Uterus (tissue), 4 donors: ENCODE results near the gene METAP2. TPM values are rescaled to one million over a fixed set of nuclear protein-coding genes. Genes with fewer than 3 reads are reported as not detected.
"Not testable (repeated sequence)": the region's sequence is repeated elsewhere in the genome, so short reads cannot be mapped to it uniquely, and the experiment has no call there.

ENCODE experiments used
- DNase-seq, 2 donors: peaks; one replicate each; pipeline ENCODE4 v3.0.0-alpha.2; 2019 to 2020
- H3K27ac ChIP-seq, 2 donors: fragments of 200-600 bp; sonication (generic); 1 replicate in 1 of 2; 2 replicates in 1 of 2; pipeline ENCODE4 v1.5.1; 2016 to 2018
- H3K27me3 ChIP-seq, 2 donors: fragments of 200-600 bp; sonication (generic); one replicate each; pipeline ENCODE4 v1.5.1; 2018 to 2019; ENCODE audit warnings: control low read depth in 1 of 2
- H3K36me3 ChIP-seq, 2 donors: fragments of 200-600 bp; sonication (generic); one replicate each; pipeline ENCODE4 v1.5.1; 2019; ENCODE audit warnings: control low read depth in 1 of 2
- H3K4me1 ChIP-seq, 2 donors: fragments of 200-600 bp; sonication (generic); one replicate each; pipeline ENCODE4 v1.5.1; 2018 to 2019; ENCODE audit warnings: control low read depth in 1 of 2
- H3K4me3 ChIP-seq, 2 donors: fragments of 200-600 bp; sonication (generic); 1 replicate in 1 of 2; 2 replicates in 1 of 2; pipeline ENCODE4 v1.5.1; 2018 to 2019; ENCODE audit warnings: mild to moderate bottlenecking in 1 of 2
- H3K9me3 ChIP-seq, 2 donors: fragments of 200-600 bp; sonication (generic); one replicate each; pipeline ENCODE4 v1.5.1; 2019; ENCODE audit warnings: control low read depth in 1 of 2
- CTCF ChIP-seq, 4 experiments: fragments of 200-600 bp in 2 of 4; fragments of 450-650 bp in 2 of 4; sonication (generic) in 2 of 4; IDR thresholded peaks; one replicate each; pipeline ENCODE4 v1.5.1; 2016 to 2019; ENCODE audit warnings: antibody characterized with exemption in 4 of 4, mild to moderate bottlenecking in 2 of 4, moderate library complexity in 1 of 4
- POLR2A ChIP-seq, 2 donors: fragments of 450-650 bp; IDR thresholded peaks; one replicate each; pipeline ENCODE4 v1.6.1; 2016; ENCODE audit warnings: antibody characterized with exemption in 2 of 2, mild to moderate bottlenecking in 1 of 2, moderate library complexity in 1 of 2
- intact Hi-C: fragments of 100-400 bp; cut with DNase I; formaldehyde crosslinking; loops from one replicate; pipeline ENCODE4 v1.15.1; 2023; ENCODE audit warnings: low total_unique reads
- total RNA-seq, 4 donors: library from RNA; depleted of rRNA in 3 of 4; stranded (reverse); fragments of >200 nt in 3 of 4; gene quantifications; one replicate each; pipeline versions ENCODE4 v1.1.0 to v1.2.4, GENCODE V29; 2014 to 2023
- donor health status: DM: yes; HTN: yes; CAD: no.

The METAP2 gene
- total RNA-seq, 4 donors from 2014 or later = 25.9 to 544 (median 72.8) TPM

DNA sequence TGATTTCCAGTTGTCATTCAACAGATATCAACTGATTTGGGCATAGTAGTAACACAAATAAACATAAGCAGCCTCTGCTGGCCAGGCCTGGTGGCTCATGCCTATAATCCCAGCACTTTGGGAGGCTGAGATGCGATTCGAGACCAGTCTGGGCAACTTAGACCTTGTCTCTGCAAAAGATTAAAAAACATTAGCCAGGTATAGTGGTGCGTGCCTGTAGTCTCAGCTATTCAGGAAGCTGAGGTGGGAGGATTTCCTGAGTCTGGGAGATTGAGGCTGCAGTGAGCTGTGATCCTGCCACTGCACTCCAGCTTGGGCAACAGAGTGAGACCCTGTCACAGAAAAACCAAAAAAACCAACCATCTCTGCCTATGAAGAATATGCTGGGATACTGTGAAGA is 7.1 kb downstream of the METAP2 start:
- no peak for DNase-seq
- H3K4me1 ChIP-seq = peaks cover under 1 to 3% of the 10 kb centered on the region in 2 donors
- TF ChIP-seq POLR2A (IDR thresholded peaks at IDR 0.05) = no peak
- no peak for TF ChIP-seq CTCF (IDR thresholded peaks at IDR 0.05)
- H3K27me3 ChIP-seq = no peaks in the 10 kb centered on the region
- H3K36me3 ChIP-seq = no peaks in the 10 kb centered on the region
- H3K27ac ChIP-seq = no peak overlapping the region
- no peak overlapping the region for H3K4me3 ChIP-seq
- intact Hi-C loops = no loop called here
- H3K9me3 ChIP-seq = no peaks in the 10 kb centered on the region

GRCh38 chr12:95481888-95482287 is 7.9 kb downstream of the METAP2 start:
- Histone ChIP-seq H3K27me3 (no peaks in the 10 kb centered on the region), H3K9me3 (no peaks in the 10 kb centered on the region), H3K36me3 (no peaks in the 10 kb centered on the region), H3K4me1 (peaks cover 0 to 3% of the 10 kb centered on the region in 2 donors), H3K4me3 (no peak overlapping the region), H3K27ac (no peak overlapping the region)
- no peak for TF ChIP-seq CTCF (IDR thresholded peaks at IDR 0.05)
- no peak for TF ChIP-seq POLR2A (IDR thresholded peaks at IDR 0.05)
- DNase-seq = no peak
- intact Hi-C loops = no loop called here

GRCh38 chr12:95482564-95482963 is 8.6 kb downstream of the METAP2 start:
- H3K9me3 ChIP-seq, H3K27ac ChIP-seq, intact Hi-C loops, H3K4me1 ChIP-seq, H3K36me3 ChIP-seq, H3K27me3 ChIP-seq, H3K4me3 ChIP-seq, DNase-seq: not testable (repeated sequence)

GRCh38 chr12:95484524-95484923 is 10.6 kb downstream of the METAP2 start:
- Histone ChIP-seq H3K4me3 (no peak overlapping the region), H3K36me3 (no peaks in the 10 kb centered on the region), H3K4me1 (peaks cover 0 to 3% of the 10 kb centered on the region in 2 donors), H3K9me3 (no peaks in the 10 kb centered on the region), H3K27me3 (no peaks in the 10 kb centered on the region), H3K27ac (peak overlapping the region in 1 of 2 donors; percentile 1)
- TF ChIP-seq POLR2A (IDR thresholded peaks at IDR 0.05) (no peak), CTCF (IDR thresholded peaks at IDR 0.05) (no peak)
- intact Hi-C loops = no loop called here
- DNase-seq = no peak

DNA sequence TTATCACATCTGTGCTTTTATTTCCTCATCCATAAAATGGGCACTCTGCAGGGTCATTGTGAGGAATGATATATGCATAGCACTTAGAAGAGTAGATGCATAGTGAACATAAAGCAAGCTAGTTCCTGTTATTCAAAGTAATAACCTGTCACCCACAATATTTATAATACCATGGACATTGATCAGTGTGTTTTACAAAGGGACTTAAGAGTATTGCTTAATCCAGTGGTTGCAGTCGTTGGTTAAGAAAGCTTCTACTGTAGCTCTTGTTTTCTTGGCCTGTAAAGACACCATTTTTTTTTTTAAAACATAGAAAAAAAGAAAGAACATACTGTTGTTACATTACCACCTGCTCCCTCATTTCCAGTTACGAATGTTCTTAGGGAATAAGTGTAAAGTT is 13.1 kb downstream of the METAP2 start:
- Histone ChIP-seq H3K9me3 (no peaks in the 10 kb centered on the region), H3K4me3 (no peak overlapping the region), H3K27me3 (no peaks in the 10 kb centered on the region), H3K4me1 (peaks cover 0 to 3% of the 10 kb centered on the region in 2 donors), H3K27ac (no peak overlapping the region), H3K36me3 (no peaks in the 10 kb centered on the region)
- no peak for TF ChIP-seq CTCF (IDR thresholded peaks at IDR 0.05)
- TF ChIP-seq POLR2A (IDR thresholded peaks at IDR 0.05) = no peak
- intact Hi-C loops = no loop called here
- DNase-seq = no peak

DNA sequence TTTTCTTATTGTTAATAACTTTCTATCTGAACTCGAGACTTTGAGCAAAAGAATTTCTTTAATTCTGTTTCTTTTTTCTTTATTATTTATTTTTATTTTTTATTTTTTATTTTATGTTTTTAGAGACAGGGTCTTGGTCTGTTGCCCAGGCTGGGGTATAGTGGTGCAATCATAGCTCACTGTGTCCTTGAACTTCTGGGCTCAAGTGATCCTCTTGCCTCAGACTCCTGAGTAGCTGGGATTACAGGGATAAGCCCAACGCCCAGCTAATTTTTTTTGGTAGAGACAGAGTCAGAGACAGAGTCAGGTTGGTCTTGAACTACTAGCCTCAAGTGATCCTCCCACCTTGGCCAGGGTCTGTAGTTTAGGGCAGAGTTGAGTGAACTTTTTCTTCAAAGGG is 18.5 kb downstream of the METAP2 start:
- no peak overlapping the region for H3K4me3 ChIP-seq
- no peaks in the 10 kb centered on the region for H3K36me3 ChIP-seq
- no peak for DNase-seq
- no peaks in the 10 kb centered on the region for H3K4me1 ChIP-seq
- H3K27ac ChIP-seq = no peak overlapping the region
- H3K27me3 ChIP-seq = no peaks in the 10 kb centered on the region
- no peaks in the 10 kb centered on the region for H3K9me3 ChIP-seq
- intact Hi-C loops = no loop called here
- no peak for TF ChIP-seq CTCF (IDR thresholded peaks at IDR 0.05)
- no peak for TF ChIP-seq POLR2A (IDR thresholded peaks at IDR 0.05)
